H1 (cell line): ENCODE results near the gene ARHGEF16. TPM values are rescaled to one million over a fixed set of nuclear protein-coding genes. Genes with fewer than 3 reads are reported as not detected.

Experiments
- CTCF ChIA-PET: fragments of 300-600 bp; sonication (Branson Sonifier 250); formaldehyde crosslinking; loops from one replicate; lab custom pipeline; 2021; ENCODE audit not compliant: partially characterized antibody; lab: Charles Lee
- POLR2A ChIA-PET: fragments of 300-600 bp; sonication (Branson Sonifier 250); formaldehyde crosslinking; loops from one replicate; lab custom pipeline; 2021; ENCODE audit warnings: inconsistent platforms; ENCODE audit not compliant: partially characterized antibody; lab: Charles Lee
- DNase-seq, 2 experiments: peaks; one replicate each; pipeline versions ENCODE4 v3.0.0 to v3.0.0-alpha.2; 2010 to 2022; ENCODE audit warnings: low spot score in 2 of 2, low read depth in 1 of 2, mixed read lengths in 1 of 2
- FAIRE-seq: peaks from 2 replicates; lab custom pipeline; 2011; peaks lifted over from hg19 to GRCh38; lab: Jason Lieb, UNC
- H2AFZ ChIP-seq: 2 replicates; pipeline ENCODE4 v1.8.1; 2012; ENCODE audit warnings: low read length, inconsistent platforms
- H2AK5ac ChIP-seq: 2 replicates; pipeline ENCODE4 v1.6.1; 2013; ENCODE audit warnings: low read depth, low read length
- H2BK120ac ChIP-seq: replicated peaks from 2 replicates; pipeline ENCODE3; 2013; ENCODE audit warnings: low read depth, low read length, inconsistent platforms
- H2BK12ac ChIP-seq: 2 replicates; pipeline ENCODE4 v1.6.1; 2013; ENCODE audit warnings: low read depth, low read length
- H2BK15ac ChIP-seq: 2 replicates; pipeline ENCODE4 v1.6.1; 2013; ENCODE audit warnings: low read length
- H2BK20ac ChIP-seq: 2 replicates; pipeline ENCODE4 v1.6.1; 2013; ENCODE audit warnings: low read length
- H2BK5ac ChIP-seq: 2 replicates; pipeline ENCODE4 v1.6.1; 2013; ENCODE audit warnings: low read depth, low read length
- H3K14ac ChIP-seq: 2 replicates; pipeline ENCODE4 v1.6.1; 2013; ENCODE audit warnings: inconsistent platforms; ENCODE audit not compliant: insufficient read length
- H3K18ac ChIP-seq: 2 replicates; pipeline ENCODE4 v1.6.1; 2013; ENCODE audit warnings: low read length; ENCODE audit errors: extremely low read depth
- H3K23ac ChIP-seq: 2 replicates; pipeline ENCODE4 v1.6.1; 2013; ENCODE audit warnings: inconsistent platforms; ENCODE audit not compliant: insufficient read length
- H3K23me2 ChIP-seq: 2 replicates; pipeline ENCODE4 v1.6.1; 2013; ENCODE audit warnings: low read depth, low read length
- H3K27ac ChIP-seq: 2 replicates; pipeline ENCODE4 v1.6.1; 2011; ENCODE audit warnings: low read depth, low read length, inconsistent platforms
- H3K27me3 ChIP-seq, 4 experiments: replicated peaks in 1 of 4; 1 replicate in 1 of 4; 2 replicates in 3 of 4; pipeline versions ENCODE4 v1.6.1 to v1.8.1; 2011 to 2013; ENCODE audit warnings: low read length in 3 of 4, mild to moderate bottlenecking in 3 of 4, inconsistent platforms in 2 of 4, mixed read lengths in 2 of 4, moderate library complexity in 1 of 4; ENCODE audit not compliant: control insufficient read depth in 3 of 4, insufficient read depth in 3 of 4; ENCODE audit errors: extremely low read depth in 1 of 4
- H3K36me3 ChIP-seq, 4 experiments: 2 replicates each; pipeline versions ENCODE4 v1.6.1 to v1.8.1; 2011 to 2013; ENCODE audit warnings: mild to moderate bottlenecking in 4 of 4, low read length in 3 of 4, moderate library complexity in 2 of 4, control low read depth in 1 of 4, inconsistent platforms in 1 of 4; ENCODE audit not compliant: insufficient read depth in 4 of 4, control insufficient read depth in 2 of 4
- H3K4ac ChIP-seq: replicated peaks from 2 replicates; pipeline ENCODE3; 2013; ENCODE audit warnings: low read length, low read depth, mixed read lengths, inconsistent platforms; ENCODE audit not compliant: insufficient read length
- H3K4me1 ChIP-seq, 4 experiments: replicated peaks in 1 of 4; 1 replicate in 1 of 4; 2 replicates in 3 of 4; pipeline versions ENCODE4 v1.6.1 to v1.8.1; 2011 to 2013; ENCODE audit warnings: low read length in 3 of 4, inconsistent platforms in 2 of 4, mixed read lengths in 1 of 4; ENCODE audit not compliant: insufficient read depth in 4 of 4, control insufficient read depth in 3 of 4
- H3K4me2 ChIP-seq, 2 experiments: 2 replicates each; pipeline versions ENCODE4 v1.6.1 to v1.8.1; 2011 to 2013; ENCODE audit warnings: low read depth in 2 of 2, low read length in 2 of 2, control low read depth in 1 of 2, inconsistent platforms in 1 of 2, mild to moderate bottlenecking in 1 of 2; ENCODE audit not compliant: insufficient read depth in 1 of 2
- H3K4me3 ChIP-seq, 4 experiments: fragments of 200-600, 300-600 bp in 1 of 4; sonication (generic), shearing (Covaris generic), sonication (Bioruptor Twin) in 1 of 4; 2 replicates each; pipeline versions ENCODE4 v1.5.1 to v1.8.1; 2011 to 2016; ENCODE audit warnings: low read length in 4 of 4, low read depth in 3 of 4, control low read depth in 2 of 4, inconsistent platforms in 2 of 4, mild to moderate bottlenecking in 2 of 4, mixed read lengths in 1 of 4, moderate library complexity in 1 of 4; ENCODE audit not compliant: insufficient read depth in 2 of 4; ENCODE audit errors: extremely low read depth in 1 of 4
- H3K56ac ChIP-seq: replicated peaks from 2 replicates; pipeline ENCODE3; 2013; ENCODE audit warnings: low read depth, mild to moderate bottlenecking, mixed read lengths, low read length, inconsistent platforms; ENCODE audit not compliant: insufficient read length
- H3K79me1 ChIP-seq: 2 replicates; pipeline ENCODE4 v1.6.1; 2013; ENCODE audit warnings: low read depth, low read length, control low read depth
- H3K79me2 ChIP-seq, 2 experiments: 2 replicates each; pipeline versions ENCODE4 v1.6.1 to v1.8.1; 2012 to 2013; ENCODE audit warnings: low read length in 2 of 2, mild to moderate bottlenecking in 2 of 2, inconsistent platforms in 1 of 2; ENCODE audit not compliant: insufficient read depth in 2 of 2, control insufficient read depth in 1 of 2
- H3K9ac ChIP-seq, 4 experiments: replicated peaks in 1 of 4; 1 replicate in 1 of 4; 2 replicates in 3 of 4; pipeline versions ENCODE4 v1.6.1 to v1.8.1; 2011 to 2013; ENCODE audit warnings: low read depth in 3 of 4, low read length in 3 of 4, control low read depth in 2 of 4, mild to moderate bottlenecking in 2 of 4, moderate library complexity in 2 of 4, inconsistent platforms in 1 of 4; ENCODE audit errors: extremely low read depth in 1 of 4
- H3K9me3 ChIP-seq, 2 experiments: 2 replicates each; pipeline versions ENCODE4 v1.6.1 to v1.8.1; 2012 to 2013; ENCODE audit warnings: mild to moderate bottlenecking in 2 of 2, moderate library complexity in 2 of 2, control low read depth in 1 of 2, inconsistent platforms in 1 of 2, low read depth in 1 of 2, low read length in 1 of 2, mixed read lengths in 1 of 2; ENCODE audit not compliant: insufficient read depth in 2 of 2
- H4K20me1 ChIP-seq, 2 experiments: replicated peaks in 1 of 2; 2 replicates each; pipeline versions ENCODE3 to v1.8.1; 2011 to 2013; ENCODE audit warnings: inconsistent platforms in 2 of 2, low read length in 2 of 2, mild to moderate bottlenecking in 1 of 2; ENCODE audit not compliant: insufficient read depth in 2 of 2, control insufficient read depth in 1 of 2
- H4K5ac ChIP-seq: 2 replicates; pipeline ENCODE4 v1.6.1; 2013; ENCODE audit warnings: low read length, low read depth, mixed read lengths, inconsistent platforms; ENCODE audit not compliant: insufficient read length
- H4K8ac ChIP-seq: 2 replicates; pipeline ENCODE4 v1.8.0; 2013; ENCODE audit warnings: mild to moderate bottlenecking, moderate library complexity, low read length, inconsistent platforms; ENCODE audit not compliant: insufficient read depth; ENCODE audit errors: extremely low read depth
- H4K91ac ChIP-seq: replicated peaks from 2 replicates; pipeline ENCODE3; 2013; ENCODE audit warnings: low read length, mixed read lengths, inconsistent platforms; ENCODE audit not compliant: insufficient read length
- BCL11A ChIP-seq, 2 experiments: IDR thresholded peaks; one replicate each; pipeline ENCODE4 v1.6.1; 2011; ENCODE audit warnings: low read depth in 2 of 2, low read length in 2 of 2, mild to moderate bottlenecking in 2 of 2
- CEBPB ChIP-seq: IDR thresholded peaks from 2 replicates; pipeline ENCODE4 v1.6.1; 2012; ENCODE audit warnings: low read depth, low read length
- CHD1 ChIP-seq: IDR thresholded peaks from 2 replicates; pipeline ENCODE4 v1.6.1; 2012; ENCODE audit warnings: low read depth, low read length, improper control_type of control experiment
- GABPA ChIP-seq: IDR thresholded peaks from 2 replicates; pipeline ENCODE4 v1.6.1; 2011; ENCODE audit warnings: mild to moderate bottlenecking, low read length, moderate library complexity, borderline replicate concordance; ENCODE audit not compliant: insufficient read depth
- POLR2AphosphoS5 ChIP-seq: IDR thresholded peaks from 2 replicates; pipeline ENCODE4 v1.6.1; 2011; ENCODE audit warnings: low read depth, low read length
- TBP ChIP-seq: IDR thresholded peaks from 2 replicates; pipeline ENCODE4 v1.6.1; 2011; ENCODE audit warnings: low read depth, low read length, improper control_type of control experiment
- TEAD4 ChIP-seq: IDR thresholded peaks from 2 replicates; pipeline ENCODE4 v1.6.1; 2012; ENCODE audit warnings: low read depth, low read length, inconsistent platforms, mixed read lengths
- WGBS, 2 experiments: shearing (Covaris generic) in 1 of 2; methylation state at CpG; one replicate each; pipeline versions ENCODE4 v1.1.6 to v1.1.7; 2013 to 2015; ENCODE audit warnings: low lambda C conversion rate in 2 of 2, mixed read lengths in 2 of 2, inconsistent platforms in 1 of 2, low coverage in 1 of 2, missing lambda C conversion rate in 1 of 2; ENCODE audit not compliant: insufficient replicate concordance in 2 of 2, insufficient coverage in 1 of 2, insufficient read length in 1 of 2; ENCODE audit errors: extremely low coverage in 1 of 2, missing lambda C conversion rate in 1 of 2; 5-methylcytosine and 5-hydroxymethylcytosine counted together
- polyA plus RNA-seq, 7 experiments: library from polyadenylated mRNA; depleted of rRNA in 3 of 7; stranded (reverse) in 5 of 7; unstranded in 2 of 7; fragments of >200 nt in 5 of 7; fragments of 200-250 nt in 2 of 7; gene quantifications; 1 replicate in 5 of 7; 2 replicates in 1 of 7; 4 replicates in 1 of 7; pipeline versions ENCODE4 v1.2.1 to v1.2.3, GENCODE V29; 2011 to 2013; ENCODE audit warnings: missing spikeins in 2 of 7, mixed read lengths in 2 of 7
- total RNA-seq: library from RNA; stranded (reverse); fragmentation: NEBNext Ultra II Directional; extraction: Animal tissue kit (Norgen Biotek cat#: 25700); gene quantifications from 2 replicates; pipeline ENCODE4 v1.2.1, GENCODE V29; 2021

Gene ARHGEF16
- total and polyA plus RNA-seq, 2 of the 8 experiments (the other 6 are each of a cell fraction or from before 2014, with no cell fraction given), result 18.3 to 20.7 TPM

- Histone ChIP-seq H2AK5ac (no peak overlapping the region), H3K18ac (no peak overlapping the region), H3K79me1 (no peaks in the 10 kb centered on the region), H2BK12ac (no peak overlapping the region), H3K36me3 (peaks cover 0 to 16% (median 7%) of the 10 kb centered on the region in 4 experiments; a peak in 5 of 8 replicates), H2AFZ (no peak overlapping the region), H2BK120ac (no peak overlapping the region), H3K4me1 (peaks cover 0 to under 1% (median 0%) of the 10 kb centered on the region in 4 experiments; a peak in 2 of 7 replicates), H3K14ac (no peak overlapping the region), H3K23ac (no peak overlapping the region), H3K79me2 (no peaks in the 10 kb centered on the region), H3K9ac (no peak overlapping the region), H3K9me3 (no peaks in the 10 kb centered on the region), H2BK5ac (no peak overlapping the region), H2BK20ac (no peak overlapping the region), H3K4me2 (no peak overlapping the region), H4K91ac (no peak overlapping the region), H2BK15ac (no peak overlapping the region), H3K27me3 (no peaks in the 10 kb centered on the region), H3K27ac (no peak overlapping the region), H4K5ac (no peak overlapping the region), H4K8ac (no peak overlapping the region), H3K56ac (no peak overlapping the region), H4K20me1 (peaks cover 2 to 9% of the 10 kb centered on the region in 2 experiments), H3K4ac (no peak overlapping the region), H3K23me2 (no peaks in the 10 kb centered on the region), H3K4me3 (no peak overlapping the region)
- 80% methylated on average over 9 of the region's 28 CpGs; no CpG with 5 or more reads in 1 of the 2 experiments for WGBS, 2 experiments
- DNase-seq (no peak), FAIRE-seq (no peak)
- ChIA-PET CTCF (interaction anchor here (1.0 to 2.6 kb wide), 5 partner anchors 13 to 152 kb away, joined by 3 to 17 read pairs (median 7); no protein-coding TSS in a partner anchor), POLR2A (interaction anchor here (0.6 to 1.6 kb wide), 5 partner anchors 9 to 149 kb away, joined by 3 to 6 read pairs (median 3); no protein-coding TSS in a partner anchor)
- TF ChIP-seq POLR2AphosphoS5 (no peak), CEBPB (no peak), BCL11A (IDR thresholded peaks at IDR 0.05; ENCODE audit: low read depth in 2 of 2, low read length in 2 of 2) (no peak), TBP (no peak), TEAD4 (no peak), GABPA (no peak), CHD1 (no peak)
- TF ChIP-seq, all 59 proteins: peak for 0
Observed at GRCh38 chr1:3477241-3477995, 23.0 kb downstream of the ARHGEF16 start.
